HepG2 (cell line): Measurements from ENCODE around the gene HABP4. TPM values are rescaled to one million over a fixed set of nuclear protein-coding genes. Genes with fewer than 3 reads are reported as not detected.

Experiments used
- EP300 ChIP-seq, 3 experiments: sonication (generic) in 1 of 3; formaldehyde crosslinking in 1 of 3; IDR thresholded peaks; 2 replicates each; pipeline versions ENCODE4 v1.5.1 to v1.6.1; 2011 to 2020; ENCODE audit warnings: low read depth in 2 of 3, low read length in 2 of 3, borderline replicate concordance in 1 of 3, improper control_type of control experiment in 1 of 3, mild to moderate bottlenecking in 1 of 3, missing genetic modification reagents in 1 of 3, moderate library complexity in 1 of 3
- HOXA5 ChIP-seq: sonication (generic); formaldehyde crosslinking; IDR thresholded peaks from 2 replicates; pipeline ENCODE4 v1.4.0; 2020; ENCODE audit warnings: missing genetic modification reagents
- MED1 ChIP-seq: sonication (generic); formaldehyde crosslinking; IDR thresholded peaks from 2 replicates; pipeline ENCODE4 v1.4.0; 2020; ENCODE audit warnings: missing genetic modification reagents
- NCOA2 ChIP-seq: sonication (generic); formaldehyde crosslinking; IDR thresholded peaks from 2 replicates; pipeline ENCODE4 v1.8.0; 2022; ENCODE audit warnings: inconsistent platforms
- PRMT3 ChIP-seq: sonication (generic); formaldehyde crosslinking; IDR thresholded peaks from 2 replicates; pipeline ENCODE4 v1.8.1; 2022; ENCODE audit warnings: low read depth, mild to moderate bottlenecking, moderate library complexity, missing genetic modification reagents, borderline replicate concordance
- RXRB ChIP-seq: IDR thresholded peaks from 2 replicates; pipeline ENCODE4 v1.6.1; 2016; ENCODE audit warnings: borderline replicate concordance, missing genetic modification reagents, missing compliant biosample characterization
- TFDP1 ChIP-seq: IDR thresholded peaks from 2 replicates; pipeline ENCODE4 v1.6.1; 2016; ENCODE audit warnings: missing compliant biosample characterization, missing genetic modification reagents, borderline replicate concordance
- ZNF644 ChIP-seq: IDR thresholded peaks from 2 replicates; pipeline ENCODE4 v1.6.1; 2016; ENCODE audit warnings: low read depth
- polyA plus RNA-seq, 8 experiments: library from polyadenylated mRNA; depleted of rRNA in 3 of 8; stranded (reverse) in 7 of 8; unstranded in 1 of 8; fragments of >200 nt; fragmentation: Illumina TruSeq in 4 of 8; extraction: Trizol in 4 of 8; gene quantifications; 2 replicates each; pipeline versions ENCODE4 v1.2.1 to v1.2.3, GENCODE V29; 2011 to 2016; ENCODE audit warnings: low read depth in 4 of 8, missing spikeins in 1 of 8, mixed read lengths in 1 of 8; ENCODE audit not compliant: insufficient read depth in 1 of 8
- total RNA-seq, 5 experiments: library from RNA; depleted of rRNA; stranded (reverse); fragments of >200 nt; fragmentation: Illumina TruSeq; extraction: Trizol; gene quantifications; 2 replicates each; pipeline ENCODE4 v1.2.3, GENCODE V29; 2016; ENCODE audit warnings: low read depth in 1 of 5
- TF ChIP-seq, protein P1 (sequence below): sonication (generic); formaldehyde crosslinking; conservative IDR thresholded peaks from 2 replicates; pipeline ENCODE4 v1.4.0; 2020; ENCODE audit warnings: mild to moderate bottlenecking, missing genetic modification reagents, moderate library complexity
- TF ChIP-seq, protein P2 (sequence below), 2 experiments: sonication (generic) in 1 of 2; formaldehyde crosslinking in 1 of 2; IDR thresholded peaks; 2 replicates each; pipeline versions ENCODE4 v1.4.0 to v1.6.1; 2016 to 2020; ENCODE audit warnings: borderline replicate concordance in 1 of 2, low read depth in 1 of 2, mild to moderate bottlenecking in 1 of 2, missing genetic modification reagents in 1 of 2
- TF ChIP-seq, protein P3 (sequence below): sonication (generic); formaldehyde crosslinking; IDR thresholded peaks from 2 replicates; pipeline ENCODE4 v1.4.0; 2020; ENCODE audit warnings: missing genetic modification reagents, mild to moderate bottlenecking, borderline replicate concordance
- TF ChIP-seq, protein P4 (sequence below): sonication (generic); formaldehyde crosslinking; IDR thresholded peaks from 2 replicates; pipeline ENCODE4; 2020; ENCODE audit warnings: missing genetic modification reagents, mild to moderate bottlenecking, borderline replicate concordance

Gene HABP4
- total and polyA plus RNA-seq, 2 of the 13 experiments (the other 11 are each of a cell fraction or from before 2014, with no cell fraction given): 14.3 to 26.6 TPM

GRCh38 chr9:96408409-96409280 is 41.3 kb upstream of the HABP4 start (continued):
- TF ChIP-seq PRMT3 (CRISPR knock-in tag): no peak
- TF ChIP-seq, protein P1, sequence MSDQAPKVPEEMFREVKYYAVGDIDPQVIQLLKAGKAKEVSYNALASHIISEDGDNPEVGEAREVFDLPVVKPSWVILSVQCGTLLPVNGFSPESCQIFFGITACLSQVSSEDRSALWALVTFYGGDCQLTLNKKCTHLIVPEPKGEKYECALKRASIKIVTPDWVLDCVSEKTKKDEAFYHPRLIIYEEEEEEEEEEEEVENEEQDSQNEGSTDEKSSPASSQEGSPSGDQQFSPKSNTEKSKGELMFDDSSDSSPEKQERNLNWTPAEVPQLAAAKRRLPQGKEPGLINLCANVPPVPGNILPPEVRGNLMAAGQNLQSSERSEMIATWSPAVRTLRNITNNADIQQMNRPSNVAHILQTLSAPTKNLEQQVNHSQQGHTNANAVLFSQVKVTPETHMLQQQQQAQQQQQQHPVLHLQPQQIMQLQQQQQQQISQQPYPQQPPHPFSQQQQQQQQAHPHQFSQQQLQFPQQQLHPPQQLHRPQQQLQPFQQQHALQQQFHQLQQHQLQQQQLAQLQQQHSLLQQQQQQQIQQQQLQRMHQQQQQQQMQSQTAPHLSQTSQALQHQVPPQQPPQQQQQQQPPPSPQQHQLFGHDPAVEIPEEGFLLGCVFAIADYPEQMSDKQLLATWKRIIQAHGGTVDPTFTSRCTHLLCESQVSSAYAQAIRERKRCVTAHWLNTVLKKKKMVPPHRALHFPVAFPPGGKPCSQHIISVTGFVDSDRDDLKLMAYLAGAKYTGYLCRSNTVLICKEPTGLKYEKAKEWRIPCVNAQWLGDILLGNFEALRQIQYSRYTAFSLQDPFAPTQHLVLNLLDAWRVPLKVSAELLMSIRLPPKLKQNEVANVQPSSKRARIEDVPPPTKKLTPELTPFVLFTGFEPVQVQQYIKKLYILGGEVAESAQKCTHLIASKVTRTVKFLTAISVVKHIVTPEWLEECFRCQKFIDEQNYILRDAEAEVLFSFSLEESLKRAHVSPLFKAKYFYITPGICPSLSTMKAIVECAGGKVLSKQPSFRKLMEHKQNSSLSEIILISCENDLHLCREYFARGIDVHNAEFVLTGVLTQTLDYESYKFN (CRISPR knock-in tag): peak; percentile 86
- TF ChIP-seq EP300 (IDR thresholded peaks at IDR 0.05; ENCODE audit: low read depth in 2 of 2, low read length in 2 of 2): no peak; a peak in 2 of 4 replicates
- 0 out of 2 replicates have a peak, but pooled peaks have one; percentile 4 for TF ChIP-seq EP300 (CRISPR knock-in tag; IDR thresholded peaks at IDR 0.05; ENCODE audit: borderline replicate concordance)
- peak; percentile 28; the same call in 1 of the 2 replicates for TF ChIP-seq HOXA5
- TF ChIP-seq, protein P2, sequence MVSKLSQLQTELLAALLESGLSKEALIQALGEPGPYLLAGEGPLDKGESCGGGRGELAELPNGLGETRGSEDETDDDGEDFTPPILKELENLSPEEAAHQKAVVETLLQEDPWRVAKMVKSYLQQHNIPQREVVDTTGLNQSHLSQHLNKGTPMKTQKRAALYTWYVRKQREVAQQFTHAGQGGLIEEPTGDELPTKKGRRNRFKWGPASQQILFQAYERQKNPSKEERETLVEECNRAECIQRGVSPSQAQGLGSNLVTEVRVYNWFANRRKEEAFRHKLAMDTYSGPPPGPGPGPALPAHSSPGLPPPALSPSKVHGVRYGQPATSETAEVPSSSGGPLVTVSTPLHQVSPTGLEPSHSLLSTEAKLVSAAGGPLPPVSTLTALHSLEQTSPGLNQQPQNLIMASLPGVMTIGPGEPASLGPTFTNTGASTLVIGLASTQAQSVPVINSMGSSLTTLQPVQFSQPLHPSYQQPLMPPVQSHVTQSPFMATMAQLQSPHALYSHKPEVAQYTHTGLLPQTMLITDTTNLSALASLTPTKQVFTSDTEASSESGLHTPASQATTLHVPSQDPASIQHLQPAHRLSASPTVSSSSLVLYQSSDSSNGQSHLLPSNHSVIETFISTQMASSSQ (IDR thresholded peaks at IDR 0.05; ENCODE audit: low read depth): 0 out of 2 replicates have a peak, but pooled peaks have one; percentile 8
- TF ChIP-seq, protein P2 (CRISPR knock-in tag; IDR thresholded peaks at IDR 0.05; ENCODE audit: borderline replicate concordance): no peak
- TF ChIP-seq, protein P3, sequence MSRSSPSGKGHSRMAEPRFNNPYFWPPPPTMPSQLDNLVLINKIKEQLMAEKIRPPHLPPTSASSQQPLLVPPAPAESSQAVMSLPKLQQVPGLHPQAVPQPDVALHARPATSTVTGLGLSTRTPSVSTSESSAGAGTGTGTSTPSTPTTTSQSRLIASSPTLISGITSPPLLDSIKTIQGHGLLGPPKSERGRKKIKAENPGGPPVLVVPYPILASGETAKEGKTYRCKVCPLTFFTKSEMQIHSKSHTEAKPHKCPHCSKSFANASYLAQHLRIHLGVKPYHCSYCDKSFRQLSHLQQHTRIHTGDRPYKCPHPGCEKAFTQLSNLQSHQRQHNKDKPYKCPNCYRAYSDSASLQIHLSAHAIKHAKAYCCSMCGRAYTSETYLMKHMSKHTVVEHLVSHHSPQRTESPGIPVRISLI: peak; percentile 21; the same call in 1 of the 2 replicates
- TF ChIP-seq, protein P4, sequence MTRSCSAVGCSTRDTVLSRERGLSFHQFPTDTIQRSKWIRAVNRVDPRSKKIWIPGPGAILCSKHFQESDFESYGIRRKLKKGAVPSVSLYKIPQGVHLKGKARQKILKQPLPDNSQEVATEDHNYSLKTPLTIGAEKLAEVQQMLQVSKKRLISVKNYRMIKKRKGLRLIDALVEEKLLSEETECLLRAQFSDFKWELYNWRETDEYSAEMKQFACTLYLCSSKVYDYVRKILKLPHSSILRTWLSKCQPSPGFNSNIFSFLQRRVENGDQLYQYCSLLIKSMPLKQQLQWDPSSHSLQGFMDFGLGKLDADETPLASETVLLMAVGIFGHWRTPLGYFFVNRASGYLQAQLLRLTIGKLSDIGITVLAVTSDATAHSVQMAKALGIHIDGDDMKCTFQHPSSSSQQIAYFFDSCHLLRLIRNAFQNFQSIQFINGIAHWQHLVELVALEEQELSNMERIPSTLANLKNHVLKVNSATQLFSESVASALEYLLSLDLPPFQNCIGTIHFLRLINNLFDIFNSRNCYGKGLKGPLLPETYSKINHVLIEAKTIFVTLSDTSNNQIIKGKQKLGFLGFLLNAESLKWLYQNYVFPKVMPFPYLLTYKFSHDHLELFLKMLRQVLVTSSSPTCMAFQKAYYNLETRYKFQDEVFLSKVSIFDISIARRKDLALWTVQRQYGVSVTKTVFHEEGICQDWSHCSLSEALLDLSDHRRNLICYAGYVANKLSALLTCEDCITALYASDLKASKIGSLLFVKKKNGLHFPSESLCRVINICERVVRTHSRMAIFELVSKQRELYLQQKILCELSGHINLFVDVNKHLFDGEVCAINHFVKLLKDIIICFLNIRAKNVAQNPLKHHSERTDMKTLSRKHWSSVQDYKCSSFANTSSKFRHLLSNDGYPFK (CRISPR knock-in tag): peak; percentile 64; the same call in 1 of the 2 replicates
- 0 out of 2 replicates have a peak, but pooled peaks have one; percentile 12 for TF ChIP-seq ZNF644 (CRISPR knock-in tag)
- peak; percentile 54; the same call in 1 of the 2 replicates for TF ChIP-seq NCOA2
- TF ChIP-seq TFDP1: 0 out of 2 replicates have a peak, but pooled peaks have one; percentile 33
- TF ChIP-seq RXRB (CRISPR knock-in tag): 0 out of 2 replicates have a peak, but pooled peaks have one; percentile 25
- peak; percentile 46 for TF ChIP-seq MED1 (CRISPR knock-in tag)
